NCI-H510A (cell line): ENCODE measurements around the gene SAMD9L.

Source experiments
- DNase-seq: peaks from one replicate; lab custom pipeline; 2025; lab: John Stamatoyannopoulos, UW

Gene SAMD9L

GRCh38 chr7:93148144-93148543 lies at the start of gene SAMD9L:
TSS of gene SAMD9L (minus strand) at chr7:93148385. CDS start at chr7:93135971, 12,414 bp downstream.
- no peak for DNase-seq

GRCh38 chr7:93196336-93196735 lies 48.2 kb upstream of the SAMD9L start:
- DNase-seq = no peak

- DNase-seq = no peak
Measured at GRCh38 chr7:93194386-93194785, 46.2 kb upstream of the SAMD9L start.

GRCh38 chr7:93188870-93189634 lies 40.9 kb upstream of the SAMD9L start:
- DNase-seq = no peak

- DNase-seq = no peak
Measured at GRCh38 chr7:93185303-93186027, 37.3 kb upstream of the SAMD9L start.

GRCh38 chr7:93179173-93179572 lies 31.0 kb upstream of the SAMD9L start:
- no peak for DNase-seq

GRCh38 chr7:93178213-93178612 lies 30.0 kb upstream of the SAMD9L start:
- no peak for DNase-seq

- DNase-seq = no peak
Measured at GRCh38 chr7:93176992-93177580, 28.9 kb upstream of the SAMD9L start.

- no peak for DNase-seq
Measured at GRCh38 chr7:93175219-93175618, 27.0 kb upstream of the SAMD9L start.

GRCh38 chr7:93172683-93173082 lies 24.5 kb upstream of the SAMD9L start:
- no peak for DNase-seq

GRCh38 chr7:93171606-93172226 lies 23.5 kb upstream of the SAMD9L start:
- no peak for DNase-seq

GRCh38 chr7:93165447-93165846 lies 17.3 kb upstream of the SAMD9L start:
- DNase-seq = no peak

- no peak for DNase-seq
Measured at GRCh38 chr7:93164766-93165165, 16.6 kb upstream of the SAMD9L start.

- DNase-seq = no peak
Measured at GRCh38 chr7:93161181-93161762, 13.1 kb upstream of the SAMD9L start.

- no peak for DNase-seq
Measured at GRCh38 chr7:93160410-93160809, 12.2 kb upstream of the SAMD9L start.

- DNase-seq = no peak
Measured at GRCh38 chr7:93159490-93159889, 11.3 kb upstream of the SAMD9L start.

GRCh38 chr7:93156884-93157283 lies 8.7 kb upstream of the SAMD9L start:
- DNase-seq = no peak

- DNase-seq = no peak
Measured at GRCh38 chr7:93150200-93150835, 2.1 kb upstream of the SAMD9L start.

- no peak for DNase-seq
Measured at GRCh38 chr7:93148727-93149126, 542 bp upstream of the SAMD9L start.

- DNase-seq = no peak
Measured at GRCh38 chr7:93147363-93147762, 822 bp downstream of the SAMD9L start.

- no peak for DNase-seq
Measured at GRCh38 chr7:93146472-93147141, 1.6 kb downstream of the SAMD9L start.
